Measurements from ENCODE around the gene OPCML. TPM values are rescaled to one million over a fixed set of nuclear protein-coding genes. Genes with fewer than 3 reads are reported as not detected.

OPCML gene
- total and polyA plus RNA-seq, 2 experiments from 2014 or later: 1.2 to 4.4 TPM

DNA sequence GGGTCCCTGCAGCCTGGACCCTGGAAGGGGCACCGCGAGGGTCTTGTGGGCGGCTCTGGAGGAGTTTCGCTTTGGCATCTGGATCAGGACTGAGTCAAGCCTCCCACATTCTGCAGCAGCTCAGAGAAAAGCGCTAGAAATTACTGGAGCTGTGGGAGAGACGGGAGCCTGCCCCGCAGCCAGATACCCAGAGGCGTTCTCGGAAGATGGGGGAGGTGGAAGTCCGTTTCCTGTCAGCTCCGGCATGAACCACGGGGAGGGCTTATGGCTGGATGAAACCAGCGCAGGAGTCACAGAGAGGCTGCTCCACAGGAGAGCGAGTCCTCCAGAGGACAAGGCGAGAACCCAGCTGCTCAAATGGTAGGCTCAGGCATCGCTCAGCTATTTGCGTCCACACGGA, 379.3 kb downstream of the OPCML start (continued):
- TF ChIP-seq EZH2 (IDR thresholded peaks at IDR 0.05; ENCODE audit: low read depth, unreplicated experiment) (no peak), ZNF114 (CRISPR knock-in tag; IDR thresholded peaks at IDR 0.05) (no peak), NANOG (IDR thresholded peaks at IDR 0.05; ENCODE audit: borderline replicate concordance) (no peak), POLR2AphosphoS5 (IDR thresholded peaks at IDR 0.05; ENCODE audit: low read depth) (no peak)
- TF ChIP-seq, protein P1, sequence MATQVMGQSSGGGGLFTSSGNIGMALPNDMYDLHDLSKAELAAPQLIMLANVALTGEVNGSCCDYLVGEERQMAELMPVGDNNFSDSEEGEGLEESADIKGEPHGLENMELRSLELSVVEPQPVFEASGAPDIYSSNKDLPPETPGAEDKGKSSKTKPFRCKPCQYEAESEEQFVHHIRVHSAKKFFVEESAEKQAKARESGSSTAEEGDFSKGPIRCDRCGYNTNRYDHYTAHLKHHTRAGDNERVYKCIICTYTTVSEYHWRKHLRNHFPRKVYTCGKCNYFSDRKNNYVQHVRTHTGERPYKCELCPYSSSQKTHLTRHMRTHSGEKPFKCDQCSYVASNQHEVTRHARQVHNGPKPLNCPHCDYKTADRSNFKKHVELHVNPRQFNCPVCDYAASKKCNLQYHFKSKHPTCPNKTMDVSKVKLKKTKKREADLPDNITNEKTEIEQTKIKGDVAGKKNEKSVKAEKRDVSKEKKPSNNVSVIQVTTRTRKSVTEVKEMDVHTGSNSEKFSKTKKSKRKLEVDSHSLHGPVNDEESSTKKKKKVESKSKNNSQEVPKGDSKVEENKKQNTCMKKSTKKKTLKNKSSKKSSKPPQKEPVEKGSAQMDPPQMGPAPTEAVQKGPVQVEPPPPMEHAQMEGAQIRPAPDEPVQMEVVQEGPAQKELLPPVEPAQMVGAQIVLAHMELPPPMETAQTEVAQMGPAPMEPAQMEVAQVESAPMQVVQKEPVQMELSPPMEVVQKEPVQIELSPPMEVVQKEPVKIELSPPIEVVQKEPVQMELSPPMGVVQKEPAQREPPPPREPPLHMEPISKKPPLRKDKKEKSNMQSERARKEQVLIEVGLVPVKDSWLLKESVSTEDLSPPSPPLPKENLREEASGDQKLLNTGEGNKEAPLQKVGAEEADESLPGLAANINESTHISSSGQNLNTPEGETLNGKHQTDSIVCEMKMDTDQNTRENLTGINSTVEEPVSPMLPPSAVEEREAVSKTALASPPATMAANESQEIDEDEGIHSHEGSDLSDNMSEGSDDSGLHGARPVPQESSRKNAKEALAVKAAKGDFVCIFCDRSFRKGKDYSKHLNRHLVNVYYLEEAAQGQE (IDR thresholded peaks at IDR 0.05; ENCODE audit: unreplicated experiment): no peak
- TF ChIP-seq, protein P2, sequence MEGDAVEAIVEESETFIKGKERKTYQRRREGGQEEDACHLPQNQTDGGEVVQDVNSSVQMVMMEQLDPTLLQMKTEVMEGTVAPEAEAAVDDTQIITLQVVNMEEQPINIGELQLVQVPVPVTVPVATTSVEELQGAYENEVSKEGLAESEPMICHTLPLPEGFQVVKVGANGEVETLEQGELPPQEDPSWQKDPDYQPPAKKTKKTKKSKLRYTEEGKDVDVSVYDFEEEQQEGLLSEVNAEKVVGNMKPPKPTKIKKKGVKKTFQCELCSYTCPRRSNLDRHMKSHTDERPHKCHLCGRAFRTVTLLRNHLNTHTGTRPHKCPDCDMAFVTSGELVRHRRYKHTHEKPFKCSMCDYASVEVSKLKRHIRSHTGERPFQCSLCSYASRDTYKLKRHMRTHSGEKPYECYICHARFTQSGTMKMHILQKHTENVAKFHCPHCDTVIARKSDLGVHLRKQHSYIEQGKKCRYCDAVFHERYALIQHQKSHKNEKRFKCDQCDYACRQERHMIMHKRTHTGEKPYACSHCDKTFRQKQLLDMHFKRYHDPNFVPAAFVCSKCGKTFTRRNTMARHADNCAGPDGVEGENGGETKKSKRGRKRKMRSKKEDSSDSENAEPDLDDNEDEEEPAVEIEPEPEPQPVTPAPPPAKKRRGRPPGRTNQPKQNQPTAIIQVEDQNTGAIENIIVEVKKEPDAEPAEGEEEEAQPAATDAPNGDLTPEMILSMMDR (conservative IDR thresholded peaks at IDR 0.05; ENCODE audit: low read depth in 2 of 2): no peak
- TF ChIP-seq, protein P3, sequence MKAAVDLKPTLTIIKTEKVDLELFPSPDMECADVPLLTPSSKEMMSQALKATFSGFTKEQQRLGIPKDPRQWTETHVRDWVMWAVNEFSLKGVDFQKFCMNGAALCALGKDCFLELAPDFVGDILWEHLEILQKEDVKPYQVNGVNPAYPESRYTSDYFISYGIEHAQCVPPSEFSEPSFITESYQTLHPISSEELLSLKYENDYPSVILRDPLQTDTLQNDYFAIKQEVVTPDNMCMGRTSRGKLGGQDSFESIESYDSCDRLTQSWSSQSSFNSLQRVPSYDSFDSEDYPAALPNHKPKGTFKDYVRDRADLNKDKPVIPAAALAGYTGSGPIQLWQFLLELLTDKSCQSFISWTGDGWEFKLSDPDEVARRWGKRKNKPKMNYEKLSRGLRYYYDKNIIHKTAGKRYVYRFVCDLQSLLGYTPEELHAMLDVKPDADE (IDR thresholded peaks at IDR 0.05): no peak

DNA sequence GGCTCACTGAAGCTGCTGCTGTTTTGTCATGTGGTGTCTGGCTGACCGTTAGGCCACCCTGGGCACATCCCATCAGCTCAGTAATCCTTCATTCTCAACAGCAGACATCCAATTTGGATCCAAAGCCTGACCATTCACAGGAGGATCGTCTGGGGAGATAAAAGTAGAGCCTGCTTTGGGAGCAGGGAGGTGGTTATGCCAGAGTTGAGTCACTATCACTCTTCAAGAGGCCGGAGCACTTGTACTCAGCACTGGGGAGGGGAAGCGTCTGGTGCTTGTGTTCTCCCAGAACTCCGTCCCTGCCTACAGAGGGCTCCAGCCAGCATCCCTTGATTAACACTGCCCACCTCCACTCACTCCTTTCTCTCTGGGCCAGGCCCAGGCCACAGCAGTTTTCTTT, 382.6 kb downstream of the OPCML start:
- Histone ChIP-seq H3K4me2 (no peak overlapping the region), H3K4me3 (no peak overlapping the region), H3K27me3 (ENCODE audit: insufficient read depth) (no peaks in the 10 kb centered on the region), H3K79me2 (replicated peaks; ENCODE audit: insufficient read depth) (no peaks in the 10 kb centered on the region), H3K27ac (ENCODE audit: low read depth) (no peak overlapping the region), H3F3A (replicated peaks; ENCODE audit: low read depth) (no peaks in the 10 kb centered on the region), H3K4me1 (ENCODE audit: insufficient read depth) (peaks cover 5% of the 10 kb centered on the region), H3K9me2 (ENCODE audit: insufficient read depth) (no peaks in the 10 kb centered on the region), H2AFZ (no peak overlapping the region), H3K36me3 (ENCODE audit: insufficient read depth) (no peaks in the 10 kb centered on the region), H4K20me1 (replicated peaks; ENCODE audit: insufficient read depth) (no peaks in the 10 kb centered on the region)
- H3K27me3 Mint-ChIP-seq (ENCODE audit: insufficient read depth, low read depth, poor library complexity): peaks cover 2% of the 10 kb centered on the region
- H3K36me3 Mint-ChIP-seq (ENCODE audit: low read depth): no peaks in the 10 kb centered on the region
- peaks cover 21% of the 10 kb centered on the region for H3K4me1 Mint-ChIP-seq
- DNase-seq (ENCODE audit: low spot score): peak; percentile 30
- peak; percentile 75 for ATAC-seq
- H3K9me3 Mint-ChIP-seq: no peaks in the 10 kb centered on the region
- H3K4me3 Mint-ChIP-seq: no peak overlapping the region
- TF ChIP-seq, protein P1 (IDR thresholded peaks at IDR 0.05; ENCODE audit: unreplicated experiment): no peak
- TF ChIP-seq, protein P2 (conservative IDR thresholded peaks at IDR 0.05; ENCODE audit: low read depth in 2 of 2): peak in 1 of 2 experiments; percentile 29; a peak in 1 of 4 replicates
- no peak overlapping the region for H3K27ac Mint-ChIP-seq

All from GM23338 (cell line).